H1 (cell line): ENCODE measurements around the gene ZNF148.

Experiments
- CTCF ChIP-seq, 3 experiments: IDR thresholded peaks; 1 replicate in 2 of 3; 2 replicates in 1 of 3; pipeline versions ENCODE4 v1.5.1 to v1.6.1; 2011; ENCODE audit warnings: low read length in 3 of 3, mild to moderate bottlenecking in 3 of 3, inconsistent platforms in 2 of 3, low read depth in 1 of 3, moderate library complexity in 1 of 3; ENCODE audit not compliant: insufficient read depth in 1 of 3; ENCODE audit errors: control extremely low read depth in 1 of 3
- GTF2F1 ChIP-seq: IDR thresholded peaks from 2 replicates; pipeline ENCODE4 v1.6.1; 2012; ENCODE audit warnings: low read depth, low read length, improper control_type of control experiment, borderline replicate concordance
- KDM5A ChIP-seq: fragments of 200-600 bp; IDR thresholded peaks from 2 replicates; pipeline ENCODE4 v1.7.1; 2012; ENCODE audit warnings: mild to moderate bottlenecking, low read length, inconsistent platforms, mixed read lengths
- MAX ChIP-seq: IDR thresholded peaks from 2 replicates; pipeline ENCODE4 v1.6.1; 2012; ENCODE audit warnings: inconsistent platforms
- POLR2A ChIP-seq, 2 experiments: IDR thresholded peaks; 1 replicate in 1 of 2; 2 replicates in 1 of 2; pipeline ENCODE4 v1.6.1; 2011; ENCODE audit warnings: low read depth in 2 of 2, low read length in 2 of 2, mild to moderate bottlenecking in 2 of 2; ENCODE audit errors: control extremely low read depth in 1 of 2
- RAD21 ChIP-seq, 2 experiments: IDR thresholded peaks in 1 of 2; conservative IDR thresholded peaks in 1 of 2; 2 replicates each; pipeline ENCODE4 v1.6.1; 2011; ENCODE audit warnings: low read depth in 2 of 2, low read length in 2 of 2, improper control_type of control experiment in 1 of 2, inconsistent platforms in 1 of 2, mild to moderate bottlenecking in 1 of 2, moderate library complexity in 1 of 2
- RBBP5 ChIP-seq: IDR thresholded peaks from 2 replicates; pipeline ENCODE4 v1.7.1; 2012; ENCODE audit warnings: low read depth, mild to moderate bottlenecking, inconsistent platforms, low read length, moderate library complexity, borderline replicate concordance
- SAP30 ChIP-seq: fragments of 300-600 bp; sonication (generic); IDR thresholded peaks from 2 replicates; pipeline ENCODE4 v1.7.1; 2012; ENCODE audit warnings: low read length, moderate library complexity, mild to moderate bottlenecking, inconsistent platforms; ENCODE audit not compliant: insufficient read depth, insufficient replicate concordance
- USF2 ChIP-seq: IDR thresholded peaks from 2 replicates; pipeline ENCODE4 v1.6.1; 2011; ENCODE audit warnings: low read length, improper control_type of control experiment
- ZNF274 ChIP-seq: IDR thresholded peaks from 2 replicates; pipeline ENCODE4 v1.7.0; 2012; ENCODE audit warnings: low read length, borderline replicate concordance; ENCODE audit errors: extremely low read depth

- TF ChIP-seq RBBP5 (no peak), USF2 (no peak), MAX (no peak), CTCF (IDR thresholded peaks at IDR 0.05; ENCODE audit: control extremely low read depth in 1 of 3, insufficient read depth in 1 of 3, low read depth in 1 of 3, low read length in 3 of 3) (no peak), KDM5A (no peak), ZNF274 (no peak), POLR2A (IDR thresholded peaks at IDR 0.05; ENCODE audit: control extremely low read depth in 1 of 2, low read depth in 2 of 2, low read length in 2 of 2) (no peak), GTF2F1 (no peak), RAD21 (IDR thresholded peaks at IDR 0.05 in 1 of 2, conservative IDR thresholded peaks at IDR 0.05 in 1 of 2; ENCODE audit: low read depth in 2 of 2, low read length in 2 of 2) (no peak), SAP30 (no peak)
Observed at GRCh38 chr3:125351814-125352456, 23.2 kb downstream of the ZNF148 start.
